Activated gamma-delta T cell treated with Interleukin-2 at 50 U/mL for 16 hours (primary cell): ENCODE data around the gene RTEL1.
"Not testable (repeated sequence)": the region's sequence is repeated elsewhere in the genome, so short reads cannot be mapped to it uniquely, and the experiment has no call there.

Experiments
- DNase-seq: peaks from one replicate; pipeline ENCODE4 v3.0.0-alpha.2; 2020

The RTEL1 gene

GRCh38 chr20:63627751-63628245 lies 30.3 kb upstream of the RTEL1 start:
- no peak for DNase-seq

- peak; percentile 47 for DNase-seq
These were observed 29.7 kb upstream of the RTEL1 start for GRCh38 chr20:63628246-63628975.

GRCh38 chr20:63630956-63631355 lies 27.2 kb upstream of the RTEL1 start:
- DNase-seq, result not testable (repeated sequence)

GRCh38 chr20:63631426-63631825 lies 26.7 kb upstream of the RTEL1 start:
- DNase-seq, result not testable (repeated sequence)

DNA sequence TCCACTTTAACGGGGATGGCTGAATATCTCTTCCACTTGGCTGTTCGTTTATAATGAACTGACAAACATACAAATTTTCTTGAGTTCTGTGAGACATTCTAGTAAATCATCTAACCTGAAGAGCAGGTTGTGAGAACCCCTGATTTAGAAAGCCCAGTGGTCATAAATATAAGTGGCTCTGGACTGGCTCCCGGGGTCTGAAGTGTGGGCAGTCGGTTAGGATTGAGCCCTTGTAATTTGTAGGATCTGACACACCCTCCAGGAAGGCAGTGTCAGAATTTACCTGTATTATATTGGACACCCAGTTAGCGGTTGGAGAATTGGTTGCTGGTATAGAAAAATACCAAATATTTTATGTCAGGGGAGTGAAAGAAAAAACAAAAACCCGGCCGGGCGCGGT lies 24.4 kb upstream of the RTEL1 start:
- DNase-seq, result no peak

- DNase-seq, result peak; percentile 81
These were observed 22.5 kb upstream of the RTEL1 start for GRCh38 chr20:63635431-63636141.

GRCh38 chr20:63636752-63637628 lies 21.1 kb upstream of the RTEL1 start:
- no peak for DNase-seq

GRCh38 chr20:63639093-63639975 lies 18.8 kb upstream of the RTEL1 start:
- peak; percentile 83 for DNase-seq

DNA sequence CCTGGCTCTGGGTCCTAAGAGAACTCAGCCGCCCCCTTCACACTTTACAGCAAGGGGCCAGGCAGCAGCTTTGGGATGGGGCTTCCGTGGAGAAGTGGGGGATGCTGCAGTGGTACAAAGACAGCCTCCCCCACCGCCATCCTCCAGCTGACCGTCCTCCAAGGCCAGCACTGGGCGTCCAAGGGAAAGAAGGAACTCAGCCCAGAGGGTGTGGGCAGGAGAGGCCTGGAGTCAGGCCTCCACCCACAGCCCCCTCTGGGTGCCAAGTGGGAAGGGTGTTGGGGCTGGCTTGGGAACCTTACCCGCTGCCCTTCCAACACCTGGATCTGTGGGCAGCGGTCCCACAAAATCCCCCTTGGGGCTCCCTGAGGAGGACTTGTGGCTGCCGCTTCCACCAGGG lies 18.0 kb upstream of the RTEL1 start:
- no peak for DNase-seq

- DNase-seq, result not testable (repeated sequence)
These were observed 17.4 kb upstream of the RTEL1 start for GRCh38 chr20:63640686-63641085.

DNA sequence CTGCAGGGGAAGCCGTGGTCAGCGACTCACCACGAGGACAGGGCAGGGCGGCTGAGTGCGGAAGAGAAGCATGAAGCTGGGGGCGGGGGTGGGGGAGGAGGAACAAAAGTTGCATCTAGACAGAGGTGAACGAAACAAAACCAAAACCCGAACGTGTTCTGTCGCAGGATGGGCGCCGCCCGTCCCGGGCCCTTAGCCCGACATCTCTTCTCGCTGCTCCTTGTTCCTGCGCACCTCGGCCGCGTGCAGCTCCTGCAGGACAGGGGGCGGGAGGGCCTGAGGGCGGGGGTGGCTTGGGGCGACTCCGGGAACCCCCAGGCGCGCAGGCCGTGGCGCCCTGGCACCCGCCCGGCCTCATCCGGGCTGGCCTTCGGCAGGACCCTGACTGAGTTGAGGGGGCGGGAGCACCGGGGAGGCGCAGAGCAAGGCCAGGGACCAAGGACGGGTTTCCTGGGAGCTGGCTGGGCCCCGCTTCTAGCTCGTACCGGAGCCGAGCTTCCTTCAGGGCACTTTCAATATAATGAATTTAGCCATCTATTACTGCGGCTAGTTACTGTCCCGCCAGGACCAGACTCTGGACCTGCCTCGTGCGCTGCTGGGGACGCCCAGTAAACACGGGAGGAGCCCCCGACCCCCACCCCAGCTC lies 16.8 kb upstream of the RTEL1 start:
- peak; percentile 63 for DNase-seq

GRCh38 chr20:63641792-63642523 lies 16.2 kb upstream of the RTEL1 start:
- DNase-seq, result peak; percentile 96

- no peak for DNase-seq
These were observed 15.4 kb upstream of the RTEL1 start for GRCh38 chr20:63642527-63643247.

DNA sequence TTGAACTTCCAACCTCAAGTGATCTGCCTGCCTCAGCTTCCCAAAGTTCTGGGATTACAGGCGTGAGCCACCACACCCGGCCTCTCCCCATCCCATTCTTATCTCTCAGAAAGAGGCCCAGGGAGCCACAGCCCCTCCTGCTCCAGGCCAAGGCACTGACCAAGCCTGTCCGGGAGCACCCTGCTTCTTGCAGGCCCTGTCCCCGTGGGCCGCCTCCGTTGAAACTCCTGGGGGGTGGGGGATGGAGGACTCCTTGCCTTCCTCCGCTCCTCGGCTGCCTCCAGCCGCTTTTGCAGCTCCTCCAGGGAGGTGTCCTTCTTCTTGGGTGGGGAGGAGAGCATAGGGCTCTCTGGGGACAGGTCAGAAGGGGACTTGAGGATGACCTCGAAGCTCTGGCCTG lies 14.6 kb upstream of the RTEL1 start:
- DNase-seq, result no peak

DNA sequence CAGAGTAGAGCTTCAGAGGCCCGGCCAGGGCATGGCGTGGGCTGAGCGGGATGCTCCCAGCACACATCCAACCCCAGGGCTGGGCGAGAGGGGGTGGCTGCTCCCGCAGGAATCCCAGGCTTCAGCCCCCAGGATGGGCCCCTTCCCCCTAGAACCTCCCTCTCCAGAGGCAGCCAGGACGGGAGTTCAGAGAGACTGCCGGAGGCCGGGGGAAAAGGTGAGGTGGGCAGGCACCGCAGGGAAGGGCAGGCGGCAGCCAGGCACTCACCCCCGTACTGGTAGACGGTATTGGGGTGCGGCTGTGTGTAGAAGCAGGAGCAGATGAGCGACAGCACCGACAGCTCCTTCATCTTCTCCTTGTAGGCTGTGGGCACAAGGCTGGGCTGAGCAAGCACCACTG lies 14.2 kb upstream of the RTEL1 start:
- DNase-seq, result no peak

DNA sequence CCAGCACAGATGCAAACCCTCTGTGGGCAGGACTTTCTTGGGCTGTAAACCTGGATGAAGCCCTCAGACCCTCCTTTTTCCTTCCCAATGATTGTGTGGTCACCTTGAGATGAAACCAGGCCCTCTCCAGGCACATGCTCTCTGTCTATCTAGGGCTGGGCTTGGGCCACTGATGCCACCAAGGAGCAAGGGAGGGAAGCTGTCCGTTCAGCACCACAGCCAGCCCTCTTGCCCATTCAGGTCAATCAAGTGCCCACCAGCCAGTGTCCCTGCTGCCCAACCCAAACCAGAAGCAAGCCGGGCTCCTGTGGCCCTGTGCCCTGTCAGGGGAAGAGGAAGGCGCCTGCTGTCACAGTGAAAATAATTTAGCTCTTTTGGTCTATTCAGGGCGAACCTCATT lies 12.9 kb upstream of the RTEL1 start:
- DNase-seq, result no peak

DNA sequence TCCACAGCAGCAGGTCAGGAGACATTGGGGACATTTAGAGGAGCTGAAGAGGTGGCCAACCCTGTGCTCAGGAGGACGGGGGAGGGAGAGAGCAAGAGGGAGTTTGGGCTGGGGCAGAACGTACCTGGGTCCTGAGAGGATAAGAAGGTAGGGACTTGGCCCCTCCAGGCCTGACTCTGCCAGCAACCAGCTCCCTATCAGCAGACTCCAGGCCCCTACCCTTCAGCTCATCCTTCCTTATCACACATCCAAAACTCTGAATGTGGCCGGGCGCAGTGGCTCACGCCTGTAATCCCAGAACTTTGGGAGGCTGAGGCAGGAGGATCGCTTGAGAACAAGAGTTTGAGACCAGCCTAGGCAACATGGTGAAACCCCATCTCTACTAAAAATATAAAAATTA lies 9.9 kb upstream of the RTEL1 start:
- DNase-seq, result no peak

- no peak for DNase-seq
These were observed 9.1 kb upstream of the RTEL1 start for GRCh38 chr20:63648895-63649589.

GRCh38 chr20:63650486-63650885 lies 7.6 kb upstream of the RTEL1 start:
- not testable (repeated sequence) for DNase-seq

GRCh38 chr20:63651942-63652191 lies 6.2 kb upstream of the RTEL1 start:
- no peak for DNase-seq
